GM21360 (cell line): ENCODE results near the gene POGK.
"Not testable (repeated sequence)": the region's sequence is repeated elsewhere in the genome, so short reads cannot be mapped to it uniquely, and the experiment has no call there.

Experiments used
- ATAC-seq: cut with Tn5 transposase; IDR thresholded peaks from one replicate; pipeline ENCODE4 v1.9.1; 2021; ENCODE audit warnings: mild to moderate bottlenecking, moderate library complexity; ENCODE audit not compliant: unreplicated experiment

Gene POGK

GRCh38 chr1:166838766-166839599 lies at the start of gene POGK:
POGK (plus strand) TSS chr1:166839475; CDS start chr1:166840957, 1,482 bp downstream.
- peak; percentile 95 for ATAC-seq

- no peak for ATAC-seq
These were observed 42.5 kb upstream of the POGK start for GRCh38 chr1:166796620-166797236.

GRCh38 chr1:166808952-166809351 lies 30.3 kb upstream of the POGK start:
- ATAC-seq, result no peak

- no peak for ATAC-seq
These were observed 27.6 kb upstream of the POGK start for GRCh38 chr1:166811691-166812090.

GRCh38 chr1:166813508-166814223 lies 25.6 kb upstream of the POGK start:
- ATAC-seq, result no peak

- ATAC-seq, result no peak
These were observed 24.7 kb upstream of the POGK start for GRCh38 chr1:166814611-166815010.

GRCh38 chr1:166819974-166820373 lies 19.3 kb upstream of the POGK start:
- no peak for ATAC-seq

- ATAC-seq, result no peak
These were observed 16.9 kb upstream of the POGK start for GRCh38 chr1:166822385-166822784.

GRCh38 chr1:166827426-166827825 lies 11.8 kb upstream of the POGK start:
- no peak for ATAC-seq

GRCh38 chr1:166829762-166830161 lies 9.5 kb upstream of the POGK start:
- ATAC-seq, result not testable (repeated sequence)

- ATAC-seq, result no peak
These were observed 2.5 kb upstream of the POGK start for GRCh38 chr1:166836733-166837132.

- peak; percentile 39 for ATAC-seq
These were observed 479 bp downstream of the POGK start for GRCh38 chr1:166839600-166840308.

GRCh38 chr1:166840309-166841274 lies 1.3 kb downstream of the POGK start:
- ATAC-seq, result no peak

- ATAC-seq, result no peak
These were observed 4.0 kb downstream of the POGK start for GRCh38 chr1:166843322-166843721.

- ATAC-seq, result no peak
These were observed 4.7 kb downstream of the POGK start for GRCh38 chr1:166843769-166844596.

- no peak for ATAC-seq
These were observed 5.5 kb downstream of the POGK start for GRCh38 chr1:166844791-166845190.

GRCh38 chr1:166848193-166848592 lies 8.9 kb downstream of the POGK start:
- no peak for ATAC-seq

- ATAC-seq, result no peak
These were observed 9.9 kb downstream of the POGK start for GRCh38 chr1:166849135-166849534.

- no peak for ATAC-seq
These were observed 13.6 kb downstream of the POGK start for GRCh38 chr1:166852918-166853317.
